H9 (cell line): Measurements from ENCODE around the gene AGTRAP. TPM values are rescaled to one million over a fixed set of nuclear protein-coding genes. Genes with fewer than 3 reads are reported as not detected.

ENCODE experiments used
- DNase-seq: peaks from one replicate; pipeline ENCODE4 v3.0.0-alpha.2; 2017
- H2AFZ ChIP-seq: one replicate; pipeline ENCODE4 v1.6.1; 2013; ENCODE audit warnings: mild to moderate bottlenecking, low read length, control low read depth, moderate library complexity
- H2AK5ac ChIP-seq: 2 replicates; pipeline ENCODE4 v1.6.1; 2013; ENCODE audit warnings: low read length, control low read depth, mixed read lengths; ENCODE audit not compliant: insufficient read length
- H2BK120ac ChIP-seq: one replicate; pipeline ENCODE4 v1.6.1; 2013; ENCODE audit warnings: low read depth, mild to moderate bottlenecking, low read length, control low read depth, inconsistent platforms; ENCODE audit not compliant: poor library complexity, severe bottlenecking
- H2BK12ac ChIP-seq: 2 replicates; pipeline ENCODE4 v1.6.1; 2013; ENCODE audit warnings: low read length, control low read depth, mixed read lengths, low read depth; ENCODE audit not compliant: insufficient read length
- H2BK15ac ChIP-seq: 2 replicates; pipeline ENCODE4 v1.6.1; 2013; ENCODE audit warnings: low read depth, low read length, control low read depth
- H2BK20ac ChIP-seq: one replicate; pipeline ENCODE4 v1.6.1; 2013; ENCODE audit warnings: low read depth, mild to moderate bottlenecking, low read length, control low read depth, inconsistent platforms; ENCODE audit not compliant: poor library complexity, severe bottlenecking
- H2BK5ac ChIP-seq: 2 replicates; pipeline ENCODE4 v1.6.1; 2013; ENCODE audit warnings: low read length, control low read depth, mixed read lengths; ENCODE audit not compliant: insufficient read length
- H3K14ac ChIP-seq: 2 replicates; pipeline ENCODE4 v1.6.1; 2013; ENCODE audit warnings: low read length, control low read depth; ENCODE audit not compliant: insufficient read depth
- H3K18ac ChIP-seq: 2 replicates; pipeline ENCODE4 v1.6.1; 2013; ENCODE audit warnings: low read depth, mild to moderate bottlenecking, mixed read lengths, low read length, control low read depth; ENCODE audit not compliant: insufficient read length
- H3K23ac ChIP-seq: 2 replicates; pipeline ENCODE4 v1.6.1; 2013; ENCODE audit warnings: low read length, control low read depth, mixed read lengths, low read depth; ENCODE audit not compliant: insufficient read length
- H3K23me2 ChIP-seq: 2 replicates; pipeline ENCODE4 v1.6.1; 2013; ENCODE audit warnings: low read depth, mild to moderate bottlenecking, mixed read lengths, low read length, control low read depth; ENCODE audit not compliant: insufficient read length, poor library complexity, severe bottlenecking
- H3K27ac ChIP-seq: 2 replicates; pipeline ENCODE4 v1.5.1; 2013; ENCODE audit warnings: low read length, control low read depth, mixed read lengths, low read depth; ENCODE audit not compliant: insufficient read length
- H3K27me3 ChIP-seq: 2 replicates; pipeline ENCODE4 v1.6.1; 2013; ENCODE audit warnings: low read length, control low read depth, inconsistent platforms; ENCODE audit not compliant: insufficient read depth
- H3K4ac ChIP-seq: 2 replicates; pipeline ENCODE4 v1.6.1; 2013; ENCODE audit warnings: low read depth, mild to moderate bottlenecking, control low read depth, inconsistent platforms, low read length, moderate library complexity
- H3K4me1 ChIP-seq: 2 replicates; pipeline ENCODE4 v1.6.1; 2013; ENCODE audit warnings: low read length, control low read depth, inconsistent platforms; ENCODE audit not compliant: insufficient read depth
- H3K4me2 ChIP-seq: 2 replicates; pipeline ENCODE4 v1.6.1; 2013; ENCODE audit warnings: low read length, control low read depth, mixed read lengths; ENCODE audit not compliant: insufficient read length, insufficient read depth
- H3K56ac ChIP-seq: 2 replicates; pipeline ENCODE4 v1.6.1; 2013; ENCODE audit warnings: low read depth, mild to moderate bottlenecking, mixed read lengths, low read length, control low read depth; ENCODE audit not compliant: insufficient read length
- H3K79me1 ChIP-seq: 2 replicates; pipeline ENCODE4 v1.6.1; 2013; ENCODE audit warnings: low read depth, mild to moderate bottlenecking, moderate library complexity, low read length, control low read depth, inconsistent platforms; ENCODE audit not compliant: insufficient read depth, poor library complexity, severe bottlenecking
- H3K79me2 ChIP-seq: 2 replicates; pipeline ENCODE4 v1.6.1; 2013; ENCODE audit warnings: low read length, control low read depth, inconsistent platforms; ENCODE audit not compliant: insufficient read depth
- H3K9ac ChIP-seq: 2 replicates; pipeline ENCODE4 v1.6.1; 2013; ENCODE audit warnings: low read length, control low read depth, mixed read lengths; ENCODE audit not compliant: insufficient read length; ENCODE audit errors: extremely low read depth
- H3K9me3 ChIP-seq: one replicate; pipeline ENCODE4 v1.6.1; 2013; ENCODE audit warnings: low read depth, low read length, inconsistent platforms; ENCODE audit not compliant: control insufficient read depth
- H3T11ph ChIP-seq: one replicate; pipeline ENCODE4 v1.6.1; 2013; ENCODE audit warnings: mild to moderate bottlenecking, low read length, control low read depth, inconsistent platforms
- H4K20me1 ChIP-seq: one replicate; pipeline ENCODE4 v1.6.1; 2013; ENCODE audit not compliant: control insufficient read depth, insufficient read length, insufficient read depth
- H4K5ac ChIP-seq: 2 replicates; pipeline ENCODE4 v1.6.1; 2013; ENCODE audit warnings: low read depth, mild to moderate bottlenecking, mixed read lengths, low read length, control low read depth; ENCODE audit not compliant: insufficient read length
- H4K8ac ChIP-seq: replicated peaks from 2 replicates; pipeline ENCODE4 v1.6.1; 2013; ENCODE audit warnings: low read length, control low read depth, mixed read lengths, low read depth; ENCODE audit not compliant: insufficient read length
- H4K91ac ChIP-seq: 2 replicates; pipeline ENCODE4 v1.6.1; 2013; ENCODE audit warnings: low read depth, mild to moderate bottlenecking, moderate library complexity, mixed read lengths, low read length, control low read depth; ENCODE audit not compliant: insufficient read length
- H3K27ac Mint-ChIP-seq, 3 experiments: 2 replicates in 2 of 3; 3 replicates in 1 of 3; pipeline ENCODE4 v1.8.0; 2020 to 2021; ENCODE audit warnings: mixed read lengths in 3 of 3, mild to moderate bottlenecking in 1 of 3, moderate library complexity in 1 of 3
- H3K27me3 Mint-ChIP-seq: 2 replicates; pipeline ENCODE4 v1.8.0; 2021; ENCODE audit warnings: low read depth, mild to moderate bottlenecking, moderate library complexity, mixed read lengths
- H3K36me3 Mint-ChIP-seq, 3 experiments: 2 replicates in 2 of 3; 3 replicates in 1 of 3; pipeline ENCODE4 v1.8.0; 2020 to 2021; ENCODE audit warnings: low read depth in 3 of 3, mixed read lengths in 3 of 3; ENCODE audit not compliant: insufficient read depth in 1 of 3
- H3K4me1 Mint-ChIP-seq, 2 experiments: 2 replicates each; pipeline ENCODE4 v1.8.0; 2020; ENCODE audit warnings: mixed read lengths in 2 of 2
- H3K4me3 Mint-ChIP-seq, 2 experiments: 2 replicates in 1 of 2; 3 replicates in 1 of 2; pipeline ENCODE4 v1.8.0; 2020 to 2021; ENCODE audit warnings: mild to moderate bottlenecking in 2 of 2, mixed read lengths in 2 of 2, moderate library complexity in 1 of 2
- H3K9me3 Mint-ChIP-seq, 2 experiments: 2 replicates in 1 of 2; 3 replicates in 1 of 2; pipeline ENCODE4 v1.8.0; 2020; ENCODE audit warnings: mild to moderate bottlenecking in 2 of 2, mixed read lengths in 2 of 2, moderate library complexity in 1 of 2
- WGBS: extraction: QIAGEN DNeasy Blood & Tissue Kit; methylation state at CpG from one replicate; pipeline ENCODE4 v1.1.7; 2013; ENCODE audit warnings: missing lambda C conversion rate, low lambda C conversion rate, mixed read lengths; ENCODE audit not compliant: insufficient read length; ENCODE audit errors: extremely low coverage; 5-methylcytosine and 5-hydroxymethylcytosine counted together
- total RNA-seq: library from RNA; stranded (reverse); gene quantifications from 2 replicates; pipeline ENCODE4 v1.2.1, GENCODE V29; 2021
- TF ChIP-seq, protein P1 (sequence below): fragments of 200-600 bp; sonication (generic); conservative IDR thresholded peaks from 3 replicates; pipeline ENCODE4 v1.8.0; 2021; ENCODE audit warnings: antibody characterized with exemption, mild to moderate bottlenecking

Gene AGTRAP
- total RNA-seq, 1 experiment from 2014 or later = 60.9 TPM

DNA sequence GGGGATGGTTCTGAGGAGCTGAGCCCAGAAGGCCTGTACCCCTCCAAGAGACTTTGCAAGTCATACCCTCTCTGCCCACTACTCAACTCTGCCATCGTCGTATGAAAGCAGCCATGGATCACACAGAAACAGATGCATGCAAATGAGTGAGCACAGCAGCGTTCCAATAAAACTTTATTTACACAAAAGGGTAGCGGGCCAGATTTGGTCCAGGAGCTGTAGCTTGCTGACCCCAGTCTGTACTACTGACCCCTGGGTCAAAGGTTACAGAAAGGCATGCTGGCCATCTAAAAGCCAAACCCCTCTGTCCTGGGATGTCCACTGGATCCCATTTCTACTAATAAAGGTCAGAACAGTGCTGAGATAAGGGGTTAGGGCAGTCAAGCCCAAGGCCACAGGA lies 8.8 kb upstream of the AGTRAP start:
- Mint-ChIP-seq H3K4me3 (no peak overlapping the region), H3K36me3 (no peaks in the 10 kb centered on the region), H3K4me1 (peaks cover 45 to 49% of the 10 kb centered on the region in 2 experiments), H3K27ac (no peak overlapping the region), H3K27me3 (no peaks in the 10 kb centered on the region; the same call in none of the 2 replicates), H3K9me3 (no peaks in the 10 kb centered on the region; a peak in 1 of 5 replicates)
- H4K91ac ChIP-seq = no peak overlapping the region
- no peak overlapping the region for H3K14ac ChIP-seq
- no peaks in the 10 kb centered on the region for H3K9me3 ChIP-seq
- no peak overlapping the region for H3K27ac ChIP-seq
- no peak for DNase-seq
- H2BK120ac ChIP-seq = no peak overlapping the region
- no peak overlapping the region for H3T11ph ChIP-seq
- peaks cover 8% of the 10 kb centered on the region for H3K4me1 ChIP-seq
- no peaks in the 10 kb centered on the region for H4K20me1 ChIP-seq
- H3K56ac ChIP-seq = no peak overlapping the region
- no peak overlapping the region for H4K5ac ChIP-seq
- no peaks in the 10 kb centered on the region for H3K23me2 ChIP-seq
- H3K9ac ChIP-seq = no peak overlapping the region
- no peak overlapping the region for H2AK5ac ChIP-seq
- no peak overlapping the region for H3K23ac ChIP-seq
- H3K4me2 ChIP-seq = no peak overlapping the region
- H2BK5ac ChIP-seq = no peak overlapping the region
- no peak overlapping the region for H3K4ac ChIP-seq
- no peak overlapping the region for H3K18ac ChIP-seq
- H3K79me1 ChIP-seq = no peaks in the 10 kb centered on the region
- H2BK15ac ChIP-seq = no peak overlapping the region
- H4K8ac ChIP-seq = no peak overlapping the region
- no peak overlapping the region for H2BK20ac ChIP-seq
- TF ChIP-seq, protein P1, sequence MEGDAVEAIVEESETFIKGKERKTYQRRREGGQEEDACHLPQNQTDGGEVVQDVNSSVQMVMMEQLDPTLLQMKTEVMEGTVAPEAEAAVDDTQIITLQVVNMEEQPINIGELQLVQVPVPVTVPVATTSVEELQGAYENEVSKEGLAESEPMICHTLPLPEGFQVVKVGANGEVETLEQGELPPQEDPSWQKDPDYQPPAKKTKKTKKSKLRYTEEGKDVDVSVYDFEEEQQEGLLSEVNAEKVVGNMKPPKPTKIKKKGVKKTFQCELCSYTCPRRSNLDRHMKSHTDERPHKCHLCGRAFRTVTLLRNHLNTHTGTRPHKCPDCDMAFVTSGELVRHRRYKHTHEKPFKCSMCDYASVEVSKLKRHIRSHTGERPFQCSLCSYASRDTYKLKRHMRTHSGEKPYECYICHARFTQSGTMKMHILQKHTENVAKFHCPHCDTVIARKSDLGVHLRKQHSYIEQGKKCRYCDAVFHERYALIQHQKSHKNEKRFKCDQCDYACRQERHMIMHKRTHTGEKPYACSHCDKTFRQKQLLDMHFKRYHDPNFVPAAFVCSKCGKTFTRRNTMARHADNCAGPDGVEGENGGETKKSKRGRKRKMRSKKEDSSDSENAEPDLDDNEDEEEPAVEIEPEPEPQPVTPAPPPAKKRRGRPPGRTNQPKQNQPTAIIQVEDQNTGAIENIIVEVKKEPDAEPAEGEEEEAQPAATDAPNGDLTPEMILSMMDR = no peak
- no peak overlapping the region for H2BK12ac ChIP-seq
- H2AFZ ChIP-seq = no peak overlapping the region
- WGBS = no CpG with 5 or more reads among the region's 4 CpGs
- H3K27me3 ChIP-seq = no peaks in the 10 kb centered on the region
- no peaks in the 10 kb centered on the region for H3K79me2 ChIP-seq
